ENCODE results near the gene PNMA6E. TPM values are rescaled to one million over a fixed set of nuclear protein-coding genes. Genes with fewer than 3 reads are reported as not detected.

Gene PNMA6E
- total RNA-seq, 1 donor from 2014 or later, result not detected

GRCh38 chrX:153351981-153352380 lies 49.2 kb downstream of the PNMA6E start:
- H3K36me3 Mint-ChIP-seq (ENCODE audit: low read depth), result peaks cover 41% of the 10 kb centered on the region
- no peak overlapping the region for H3K27ac Mint-ChIP-seq
- CTCF ChIA-PET, result no interaction called here
- no peak for TF ChIP-seq CTCF (IDR thresholded peaks at IDR 0.05)
- no peaks in the 10 kb centered on the region for H3K27me3 Mint-ChIP-seq
- peaks cover 7% of the 10 kb centered on the region for H3K4me1 Mint-ChIP-seq
- ATAC-seq (ENCODE audit: low read depth) (no peak), DNase-seq (no peak)
- no peaks in the 10 kb centered on the region for H3K9me3 Mint-ChIP-seq
- POLR2A ChIA-PET, result no interaction called here
- no peak overlapping the region for H3K4me3 Mint-ChIP-seq
- intact Hi-C loops (cut with micrococcal nuclease), result no loop called here

GRCh38 chrX:153349952-153350351 lies 51.2 kb downstream of the PNMA6E start:
- Mint-ChIP-seq H3K36me3 (ENCODE audit: low read depth) (peaks cover 49% of the 10 kb centered on the region), H3K27me3 (no peaks in the 10 kb centered on the region), H3K4me1 (peaks cover 7% of the 10 kb centered on the region), H3K4me3 (no peak overlapping the region), H3K9me3 (no peaks in the 10 kb centered on the region), H3K27ac (no peak overlapping the region)
- no peak for TF ChIP-seq CTCF (IDR thresholded peaks at IDR 0.05)
- ChIA-PET CTCF (no interaction called here), POLR2A (no interaction called here)
- intact Hi-C loops (cut with micrococcal nuclease), result no loop called here
- no peak for ATAC-seq (ENCODE audit: low read depth)
- no peak for DNase-seq

GRCh38 chrX:153348421-153348820 lies 52.7 kb downstream of the PNMA6E start:
- H3K4me3 Mint-ChIP-seq, result no peak overlapping the region
- DNase-seq, result no peak
- H3K27me3 Mint-ChIP-seq, result no peaks in the 10 kb centered on the region
- H3K27ac Mint-ChIP-seq, result no peak overlapping the region
- ChIA-PET CTCF (no interaction called here), POLR2A (no interaction called here)
- peaks cover 10% of the 10 kb centered on the region for H3K4me1 Mint-ChIP-seq
- peaks cover 63% of the 10 kb centered on the region for H3K36me3 Mint-ChIP-seq (ENCODE audit: low read depth)
- intact Hi-C loops (cut with micrococcal nuclease), result no loop called here
- ATAC-seq (ENCODE audit: low read depth), result no peak
- TF ChIP-seq CTCF (IDR thresholded peaks at IDR 0.05), result no peak
- H3K9me3 Mint-ChIP-seq, result no peaks in the 10 kb centered on the region

GRCh38 chrX:153347530-153347929 lies 53.6 kb downstream of the PNMA6E start:
- Mint-ChIP-seq H3K9me3 (no peaks in the 10 kb centered on the region), H3K27ac (no peak overlapping the region), H3K36me3 (ENCODE audit: low read depth) (peaks cover 68% of the 10 kb centered on the region), H3K4me1 (peaks cover 8% of the 10 kb centered on the region), H3K27me3 (no peaks in the 10 kb centered on the region), H3K4me3 (no peak overlapping the region)
- ChIA-PET POLR2A (no interaction called here), CTCF (no interaction called here)
- TF ChIP-seq CTCF (IDR thresholded peaks at IDR 0.05), result no peak
- intact Hi-C loops (cut with micrococcal nuclease), result no loop called here
- DNase-seq (no peak), ATAC-seq (ENCODE audit: low read depth) (no peak)

Other genes with a start within 250 kb of the PNMA6E start
- gene MAGEA1, start 222.1 kb downstream of the PNMA6E start, total RNA-seq, result not detected in 2 replicates
- not detected in 2 replicates for gene PNMA6F, start 79.6 kb downstream of the PNMA6E start, total RNA-seq
- gene ZNF275, start 67.2 kb downstream of the PNMA6E start, total RNA-seq, result 19.5 and 22.4 TPM in 2 replicates
- gene ZFP92, start 10.1 kb upstream of the PNMA6E start, total RNA-seq, result 1.5 and 1.6 TPM in 2 replicates
- 1.9 and 3.2 TPM in 2 replicates for gene TREX2, start 44.7 kb upstream of the PNMA6E start, total RNA-seq
- gene HAUS7, start 69.2 kb upstream of the PNMA6E start, total RNA-seq, result 39.2 and 42.7 TPM in 2 replicates
- gene BGN, start 93.6 kb upstream of the PNMA6E start, total RNA-seq, result not detected in 2 replicates
- not detected in 2 replicates for gene ATP2B3, start 116.3 kb upstream of the PNMA6E start, total RNA-seq
- gene CCNQ, start 197.8 kb upstream of the PNMA6E start, total RNA-seq, result 25.3 and 25.8 TPM in 2 replicates
- gene DUSP9, start 245.9 kb upstream of the PNMA6E start, total RNA-seq, result 0.10 TPM in 1 of 2 replicates, not detected in the other

Measured in activated B cell treated with CpG ODN at 0.5 μM for 24 hours (primary cell).